Nephron progenitor cell (in vitro differentiated cells): ENCODE results near the gene MRPS5.

Experiments used
- DNase-seq: peaks from one replicate; pipeline ENCODE4 v3.0.0; 2021
- H3K27ac Mint-ChIP-seq: 2 replicates; pipeline ENCODE4 v1.8.0; 2021; ENCODE audit warnings: mild to moderate bottlenecking, moderate library complexity, mixed read lengths
- H3K27me3 Mint-ChIP-seq: 2 replicates; pipeline ENCODE4 v1.8.0; 2021; ENCODE audit warnings: mild to moderate bottlenecking, low read depth, mixed read lengths; ENCODE audit not compliant: poor library complexity
- H3K36me3 Mint-ChIP-seq: 2 replicates; pipeline ENCODE4 v1.8.0; 2021; ENCODE audit warnings: low read depth, mixed read lengths
- H3K4me1 Mint-ChIP-seq: 2 replicates; pipeline ENCODE4 v1.8.0; 2021; ENCODE audit warnings: mixed read lengths
- H3K4me3 Mint-ChIP-seq: 2 replicates; pipeline ENCODE4 v1.8.0; 2021; ENCODE audit warnings: mild to moderate bottlenecking, moderate library complexity, mixed read lengths
- H3K9me3 Mint-ChIP-seq: 2 replicates; pipeline ENCODE4 v1.8.0; 2021; ENCODE audit warnings: mild to moderate bottlenecking, moderate library complexity, mixed read lengths
- TF ChIP-seq, protein P1 (sequence below): fragments of 200-600 bp; sonication (generic); IDR thresholded peaks from 2 replicates; pipeline ENCODE4 v1.5.0; 2021; ENCODE audit warnings: antibody characterized with exemption

MRPS5 gene

DNA sequence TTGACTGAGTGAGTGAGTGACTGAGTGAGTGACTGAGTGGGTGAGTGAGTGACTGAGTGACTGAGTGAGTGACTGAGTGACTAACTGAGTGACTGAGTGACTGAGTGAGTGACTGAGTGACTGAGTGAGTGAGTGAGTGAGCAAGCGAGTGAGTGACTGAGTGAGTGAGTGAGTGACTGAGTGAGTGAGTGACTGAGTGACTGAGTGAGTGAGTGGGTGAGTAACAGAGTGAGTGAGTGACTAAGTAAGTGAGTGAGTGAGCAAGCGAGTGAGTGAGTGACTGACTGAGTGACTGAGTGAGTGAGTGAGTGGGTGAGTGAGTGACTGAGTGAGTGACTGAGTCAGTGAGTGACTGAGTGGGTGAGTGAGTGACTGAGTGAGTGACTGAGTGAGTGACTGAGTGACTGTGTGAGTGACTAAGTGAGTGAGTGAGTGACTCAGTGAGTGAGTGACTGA lies 84.2 kb downstream of the MRPS5 start:
- Mint-ChIP-seq H3K27ac (peak overlapping the region; percentile 91), H3K9me3 (peaks cover 47% of the 10 kb centered on the region), H3K4me1 (no peaks in the 10 kb centered on the region), H3K4me3 (no peak overlapping the region), H3K27me3 (peaks cover 29% of the 10 kb centered on the region), H3K36me3 (peaks cover 12% of the 10 kb centered on the region)
- TF ChIP-seq, protein P1, sequence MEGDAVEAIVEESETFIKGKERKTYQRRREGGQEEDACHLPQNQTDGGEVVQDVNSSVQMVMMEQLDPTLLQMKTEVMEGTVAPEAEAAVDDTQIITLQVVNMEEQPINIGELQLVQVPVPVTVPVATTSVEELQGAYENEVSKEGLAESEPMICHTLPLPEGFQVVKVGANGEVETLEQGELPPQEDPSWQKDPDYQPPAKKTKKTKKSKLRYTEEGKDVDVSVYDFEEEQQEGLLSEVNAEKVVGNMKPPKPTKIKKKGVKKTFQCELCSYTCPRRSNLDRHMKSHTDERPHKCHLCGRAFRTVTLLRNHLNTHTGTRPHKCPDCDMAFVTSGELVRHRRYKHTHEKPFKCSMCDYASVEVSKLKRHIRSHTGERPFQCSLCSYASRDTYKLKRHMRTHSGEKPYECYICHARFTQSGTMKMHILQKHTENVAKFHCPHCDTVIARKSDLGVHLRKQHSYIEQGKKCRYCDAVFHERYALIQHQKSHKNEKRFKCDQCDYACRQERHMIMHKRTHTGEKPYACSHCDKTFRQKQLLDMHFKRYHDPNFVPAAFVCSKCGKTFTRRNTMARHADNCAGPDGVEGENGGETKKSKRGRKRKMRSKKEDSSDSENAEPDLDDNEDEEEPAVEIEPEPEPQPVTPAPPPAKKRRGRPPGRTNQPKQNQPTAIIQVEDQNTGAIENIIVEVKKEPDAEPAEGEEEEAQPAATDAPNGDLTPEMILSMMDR = no peak
- no peak for DNase-seq

- H3K27me3 Mint-ChIP-seq = peaks cover 31% of the 10 kb centered on the region
- peaks cover 12% of the 10 kb centered on the region for H3K36me3 Mint-ChIP-seq
- H3K4me1 Mint-ChIP-seq = no peaks in the 10 kb centered on the region
- no peak overlapping the region for H3K4me3 Mint-ChIP-seq
- peak overlapping the region; percentile 91 for H3K27ac Mint-ChIP-seq
- TF ChIP-seq, protein P1 = no peak
- peaks cover 45% of the 10 kb centered on the region for H3K9me3 Mint-ChIP-seq
- DNase-seq = no peak
Observed at GRCh38 chr2:95036596-95037383, 84.8 kb downstream of the MRPS5 start.
